Stimulated activated CD4-positive, alpha-beta T cell treated with anti-CD3 and anti-CD28 coated beads, Interleukin-12 subunit alpha, Interleukin-12 subunit beta, amount 100 ng/mL, for 4 hours (primary cell): ENCODE data around the gene PGM2L1.
"Not testable (repeated sequence)": the region's sequence is repeated elsewhere in the genome, so short reads cannot be mapped to it uniquely, and the experiment has no call there.

Experiments used
- DNase-seq: peaks from one replicate; pipeline ENCODE4 v3.0.0-alpha.2; 2020

PGM2L1 gene

DNA sequence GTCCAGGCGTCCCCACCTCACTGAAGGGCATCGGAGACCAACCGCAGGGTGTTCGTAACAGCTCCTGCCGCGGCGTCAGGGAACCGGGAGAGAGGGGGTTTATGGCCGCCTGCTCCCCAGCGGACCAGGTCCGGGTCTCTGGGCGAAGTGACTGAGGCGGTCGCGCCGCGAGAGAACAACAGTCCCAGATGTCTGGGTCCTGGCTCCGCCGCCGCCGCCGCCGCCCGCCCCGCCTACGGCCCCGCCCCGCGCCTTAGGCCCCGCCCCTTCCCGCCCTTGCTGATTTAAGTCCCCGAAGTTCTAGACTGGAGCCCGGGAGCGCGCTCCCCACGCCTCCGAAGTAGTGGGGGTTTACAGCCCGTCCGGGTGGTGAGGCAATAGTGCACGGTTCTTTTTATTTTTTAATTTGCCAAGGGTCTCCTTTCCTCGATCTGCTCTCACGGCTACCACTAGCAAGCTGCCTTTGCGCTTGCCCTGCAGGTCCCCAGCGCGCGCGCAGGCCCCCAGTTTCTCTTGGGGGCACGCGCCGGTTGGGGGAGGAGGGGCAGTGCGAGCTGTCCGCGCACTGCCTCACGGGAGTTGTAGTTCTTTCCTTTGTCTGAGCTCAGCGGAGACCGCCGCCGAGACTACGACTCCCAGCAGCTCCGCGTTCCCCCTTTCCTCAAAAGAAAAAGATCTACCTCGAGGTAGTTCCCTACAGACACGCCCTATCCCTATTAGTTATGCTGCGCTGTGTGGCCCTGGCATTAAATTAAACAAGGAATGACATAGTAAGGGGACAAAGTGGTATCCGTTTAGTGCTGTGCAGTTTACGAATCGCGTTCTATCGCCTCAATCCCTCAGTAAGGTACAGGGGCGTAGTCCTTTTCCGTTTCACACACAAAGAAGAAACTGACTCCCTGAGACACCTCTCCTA, at the start of gene PGM2L1:
Gene PGM2L1, minus strand, starts transcription at position 190 of the 916 bp plus-strand sequence. CDS start 272 bp downstream, outside the sequence.
- DNase-seq = peak; percentile 88

DNA sequence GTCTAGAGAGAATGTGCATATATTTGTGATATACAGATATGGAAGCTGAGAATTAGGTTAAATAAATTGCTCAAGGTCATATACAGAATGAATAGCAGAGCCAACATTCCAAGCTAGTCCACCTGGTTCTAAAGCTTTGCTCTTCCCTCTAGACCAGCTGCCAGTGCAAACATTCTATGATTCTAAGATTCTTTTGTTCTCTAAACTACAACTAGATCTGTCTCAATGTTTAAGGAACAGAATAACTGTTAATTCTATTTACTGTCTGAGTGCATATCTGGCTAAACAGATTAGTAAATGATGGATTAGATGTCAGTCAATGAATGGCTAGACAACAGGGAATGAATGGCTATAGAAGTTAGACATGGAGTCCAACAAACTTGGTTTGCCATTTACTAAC, 49.5 kb upstream of the PGM2L1 start:
- no peak for DNase-seq

DNA sequence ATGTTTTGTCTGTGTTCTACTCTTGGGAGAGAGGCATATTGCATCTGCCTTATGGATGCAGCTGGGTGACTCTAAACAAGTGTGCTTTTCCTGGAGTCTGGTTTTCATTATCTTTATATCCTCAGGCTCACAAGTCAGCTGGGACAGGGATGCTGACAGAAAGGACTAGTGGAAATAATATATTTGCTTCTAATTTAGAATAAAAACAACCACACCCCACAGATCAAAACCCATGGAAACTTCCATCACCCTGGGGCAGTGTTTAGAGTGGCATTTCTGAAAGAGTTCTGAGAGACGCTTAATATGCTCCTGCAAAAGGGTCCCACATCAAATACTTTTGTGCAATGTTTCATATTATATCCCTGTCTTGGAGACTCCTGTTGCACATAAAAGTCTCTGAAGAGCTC, 48.3 kb upstream of the PGM2L1 start:
- no peak for DNase-seq

DNA sequence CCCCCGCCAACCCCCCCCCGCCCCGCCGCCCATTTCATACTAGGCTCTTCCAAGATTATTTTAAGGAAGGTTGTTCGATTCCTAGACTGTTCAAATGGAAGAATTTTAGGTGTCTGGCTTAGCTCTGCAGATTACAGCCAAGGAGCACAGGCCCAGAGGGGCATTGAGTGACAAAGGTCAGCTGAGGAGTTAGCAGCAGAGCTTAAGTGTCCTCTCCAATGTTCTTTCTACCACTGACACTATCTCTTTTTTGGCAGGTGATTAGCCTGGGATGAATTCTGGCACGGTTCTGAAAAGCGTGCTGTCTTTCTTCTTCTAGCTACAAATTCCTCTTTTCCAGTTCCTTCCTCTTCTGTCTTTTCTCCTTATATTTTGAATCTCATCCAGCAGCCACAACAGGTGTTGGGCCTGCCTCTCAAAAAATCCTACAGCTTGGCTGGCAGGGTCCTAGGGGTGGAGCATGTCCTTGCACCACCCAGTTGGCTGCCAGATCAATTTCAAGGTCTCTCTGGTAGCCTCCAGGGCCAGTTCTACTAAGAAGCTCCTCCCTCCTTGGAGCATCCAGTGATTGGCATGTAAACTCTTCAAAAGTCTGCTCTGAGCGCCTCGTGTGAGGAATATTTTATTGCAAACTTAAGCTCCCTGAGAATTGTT, 46.1 kb upstream of the PGM2L1 start:
- DNase-seq = no peak

DNA sequence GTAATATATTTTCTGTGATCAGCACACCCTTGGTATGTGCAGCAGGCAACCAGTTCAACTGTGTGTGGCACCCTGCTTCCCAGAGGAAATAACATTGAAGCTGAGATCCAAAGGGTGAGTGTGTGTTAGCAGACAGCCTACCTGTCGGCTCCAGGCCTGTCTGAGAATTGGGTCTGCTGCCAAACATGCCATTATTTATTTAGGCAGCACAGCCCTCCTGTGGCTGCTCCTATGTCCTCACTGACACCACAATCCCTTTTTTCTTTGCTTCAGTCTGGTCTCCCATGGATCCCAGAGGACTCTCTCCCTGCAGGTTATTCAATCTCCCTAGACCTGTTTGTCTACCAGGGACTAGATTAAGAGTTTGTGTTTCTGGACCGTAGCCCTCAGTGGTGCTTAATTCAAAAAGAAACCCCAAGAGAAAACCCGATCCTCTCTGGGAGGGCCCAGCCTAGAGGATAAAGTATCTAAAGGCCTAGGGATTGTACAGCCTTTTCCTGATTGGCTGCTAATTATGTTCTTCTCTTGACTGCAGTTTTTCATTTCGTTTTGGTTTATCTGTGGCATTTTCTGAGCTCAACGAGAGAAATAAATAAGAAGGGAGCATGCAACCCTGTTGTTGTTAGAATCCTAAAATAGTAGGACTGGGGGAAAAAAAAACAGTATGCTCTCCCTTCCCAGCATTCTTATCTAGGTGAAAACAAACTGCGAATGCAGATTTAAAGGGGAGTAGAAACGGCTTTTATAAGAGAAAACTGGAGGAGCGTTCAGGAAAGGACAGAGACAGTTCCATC, 45.0 kb upstream of the PGM2L1 start:
- no peak for DNase-seq

DNA sequence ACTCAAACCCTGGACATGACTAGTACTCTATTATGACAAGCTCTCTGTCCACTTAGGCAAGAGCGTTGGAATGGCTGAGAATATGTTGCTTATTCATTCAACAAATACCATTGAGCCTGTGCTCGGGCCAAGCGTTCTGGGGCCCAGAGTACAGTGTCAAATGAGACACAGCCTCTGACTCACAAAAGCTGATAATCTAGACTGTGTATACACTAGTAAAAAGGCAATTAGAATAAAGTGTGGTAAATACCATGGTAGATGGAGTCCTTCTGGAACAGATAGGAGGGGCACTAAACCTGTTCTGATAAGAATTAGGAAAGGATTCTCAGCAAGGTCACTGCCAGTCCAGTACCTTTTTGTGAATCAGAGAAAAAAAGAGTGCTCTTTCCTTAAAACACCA, 44.4 kb upstream of the PGM2L1 start:
- no peak for DNase-seq

DNA sequence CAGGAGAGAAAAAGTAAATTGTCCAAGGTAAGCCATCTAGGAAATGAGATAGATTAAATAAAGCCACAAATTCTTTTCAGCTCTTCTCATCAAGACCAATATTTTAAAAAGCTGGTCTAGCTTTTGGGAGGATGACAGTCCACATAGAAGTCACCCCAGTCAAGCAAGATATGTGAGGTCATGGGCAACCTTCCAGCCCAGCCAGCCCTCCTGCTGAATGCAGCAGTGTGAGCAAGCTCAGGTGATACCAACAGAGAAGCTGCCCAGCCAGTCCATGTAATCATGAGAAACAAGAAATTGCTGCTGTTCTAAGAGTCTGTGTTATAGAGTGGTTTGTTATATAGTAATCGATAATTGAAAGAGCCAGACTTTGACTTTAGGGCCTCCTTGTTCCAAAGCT, 40.4 kb upstream of the PGM2L1 start:
- DNase-seq = no peak

DNA sequence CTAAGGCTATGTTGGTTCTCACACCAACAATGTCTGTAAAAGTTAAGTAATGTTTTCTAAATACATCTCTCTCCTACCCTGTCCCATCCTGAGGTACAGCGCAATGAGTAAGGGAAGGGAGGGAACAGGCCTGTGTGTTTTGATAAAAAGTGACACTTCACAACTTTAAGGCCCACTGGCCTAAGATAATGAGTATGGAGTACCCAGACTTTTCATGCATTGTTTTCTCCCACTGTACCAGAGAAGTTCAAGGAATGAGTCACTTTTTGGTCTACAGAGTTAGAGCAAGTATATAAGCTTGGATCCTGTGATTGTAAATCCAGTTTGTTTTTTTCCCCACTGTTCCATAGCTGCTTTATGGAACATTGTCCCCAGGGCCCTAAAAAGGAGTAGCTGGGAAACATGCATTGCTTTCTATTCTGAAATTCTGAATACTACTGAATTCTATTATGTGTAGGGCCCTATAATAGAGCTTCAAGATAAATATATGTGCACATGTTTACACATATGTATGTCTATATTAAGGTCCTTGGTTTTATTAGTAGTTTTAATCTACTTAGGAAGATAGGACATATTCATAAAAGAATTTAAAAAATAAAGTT, 39.3 kb upstream of the PGM2L1 start:
- no peak for DNase-seq

DNA sequence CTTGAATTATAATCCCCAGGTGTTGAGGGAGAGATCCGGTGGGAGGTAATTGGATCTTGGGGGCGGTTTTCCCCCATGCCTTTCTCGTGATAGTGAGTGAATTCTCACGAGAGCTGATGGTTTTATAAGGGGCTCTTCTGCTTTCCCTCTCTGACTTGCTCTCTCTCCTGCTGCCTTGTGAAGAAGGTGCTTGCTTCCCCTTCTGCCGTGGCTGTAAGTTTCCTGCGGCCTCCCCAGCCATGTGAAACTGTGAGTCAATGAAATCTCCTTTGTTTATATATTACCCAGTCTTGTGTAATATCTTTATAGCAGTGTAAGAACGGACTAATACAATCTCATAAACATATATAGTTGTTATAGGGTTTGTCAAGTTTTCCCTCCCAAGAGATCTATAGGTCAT, 36.3 kb upstream of the PGM2L1 start:
- DNase-seq = no peak

DNA sequence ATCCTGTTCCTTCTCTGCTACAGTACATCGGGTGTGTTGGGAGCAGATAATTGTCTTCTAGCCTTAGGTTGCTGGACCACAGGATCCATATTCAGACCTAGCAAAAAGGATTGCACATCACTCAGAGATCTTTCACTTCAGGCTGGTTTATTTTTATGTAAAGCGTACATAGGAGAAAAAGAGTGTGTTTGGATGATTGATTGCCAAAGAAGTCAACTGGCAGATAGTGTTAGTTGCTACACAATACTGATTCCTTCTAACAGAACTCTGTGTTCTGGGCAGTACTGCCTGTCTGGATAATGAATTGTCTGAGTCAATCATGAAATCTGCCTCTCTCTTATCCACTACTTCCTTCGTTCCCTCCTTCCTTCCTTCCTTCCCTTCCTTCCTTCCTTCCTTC, 31.0 kb upstream of the PGM2L1 start:
- no peak for DNase-seq

DNA sequence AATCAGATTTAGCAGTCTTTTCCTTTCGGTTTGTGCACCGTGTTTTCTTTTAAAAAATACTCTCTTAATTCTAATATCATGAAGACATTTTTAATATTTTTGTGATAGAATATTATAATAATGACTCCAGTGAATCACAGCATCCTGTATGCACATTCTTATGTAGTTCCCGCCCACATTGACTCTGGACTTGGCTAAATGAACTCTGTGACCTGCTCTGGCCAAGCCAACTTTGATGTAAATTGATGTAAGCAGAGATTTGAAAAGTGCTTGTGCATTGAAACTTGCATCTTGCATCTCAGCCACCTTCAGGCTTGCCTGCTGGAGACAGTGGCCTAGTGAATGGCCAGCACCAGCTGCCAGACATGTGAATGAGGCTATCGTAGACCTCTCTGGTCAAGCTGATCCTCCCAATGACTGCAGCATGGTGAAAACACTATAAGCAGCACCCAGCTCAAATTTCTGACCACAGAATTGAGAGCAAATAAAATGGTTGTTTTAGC, 29.2 kb upstream of the PGM2L1 start:
- DNase-seq = no peak

DNA sequence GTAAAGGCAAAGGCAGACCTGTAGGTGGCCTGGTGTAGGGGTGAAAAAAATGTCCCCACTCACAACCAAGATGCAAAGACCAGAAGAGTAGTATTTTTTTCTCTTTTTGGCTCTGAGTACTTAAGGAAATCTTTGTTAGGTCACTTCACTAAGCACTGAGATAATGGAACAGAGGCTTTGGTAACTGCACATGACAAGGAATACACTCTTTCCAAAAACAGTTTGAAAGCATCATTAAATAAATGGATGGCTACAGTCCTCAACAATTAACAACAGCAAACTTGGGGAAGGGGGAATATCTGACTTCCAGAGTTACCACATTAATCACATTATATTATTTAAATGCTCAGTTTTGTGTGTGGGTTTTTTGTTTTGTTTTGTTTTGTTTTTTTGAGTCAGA, 26.9 kb upstream of the PGM2L1 start:
- no peak for DNase-seq

DNA sequence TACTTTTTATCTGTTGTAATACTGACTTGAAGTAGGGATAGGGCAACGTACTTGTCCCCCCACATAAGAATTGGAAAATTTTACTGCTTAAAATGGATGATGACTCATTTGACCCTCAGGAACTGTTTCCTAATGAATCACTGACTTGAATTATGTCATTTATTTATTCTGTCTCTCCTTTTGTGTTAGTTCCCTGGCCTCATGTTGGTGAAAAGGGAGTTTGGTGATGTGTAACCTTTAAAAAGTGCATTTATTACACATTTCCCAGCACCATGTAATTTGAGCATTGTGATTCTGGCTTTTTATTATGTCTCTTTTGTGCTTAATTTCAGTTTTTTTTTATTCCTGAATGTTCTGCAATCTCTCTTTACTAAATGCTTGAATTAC, 20.3 kb upstream of the PGM2L1 start:
- DNase-seq = no peak

DNA sequence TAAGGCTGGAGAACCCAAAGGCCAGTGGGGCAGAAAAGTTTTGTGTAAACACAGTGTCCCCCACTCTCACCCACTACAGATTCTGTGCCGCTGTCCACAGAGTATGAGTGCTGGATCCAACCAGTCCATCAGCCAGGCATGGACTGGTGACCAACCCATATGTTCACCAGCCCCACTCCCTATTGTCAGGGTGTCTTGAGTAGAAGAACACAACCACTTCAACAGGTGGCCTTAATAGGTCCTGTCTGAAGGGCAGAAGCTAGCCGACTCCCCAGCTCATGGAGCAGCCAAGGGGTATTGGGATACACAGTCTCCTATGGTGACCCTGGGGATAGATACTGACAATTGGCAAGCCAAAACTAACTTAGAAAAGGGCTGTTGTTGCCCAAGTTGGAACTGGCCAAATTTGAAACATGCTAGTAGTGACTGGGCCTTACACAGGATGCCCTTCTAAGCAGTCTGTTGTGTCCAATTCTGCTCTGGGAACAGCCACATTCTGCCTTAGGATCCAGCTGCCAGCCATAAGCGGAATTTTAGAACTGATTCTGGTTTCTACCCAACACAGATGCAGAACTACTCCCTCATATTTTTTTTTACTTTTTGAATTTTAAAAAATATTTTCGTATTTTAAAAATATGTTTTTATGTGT, 19.8 kb upstream of the PGM2L1 start:
- DNase-seq = no peak

DNA sequence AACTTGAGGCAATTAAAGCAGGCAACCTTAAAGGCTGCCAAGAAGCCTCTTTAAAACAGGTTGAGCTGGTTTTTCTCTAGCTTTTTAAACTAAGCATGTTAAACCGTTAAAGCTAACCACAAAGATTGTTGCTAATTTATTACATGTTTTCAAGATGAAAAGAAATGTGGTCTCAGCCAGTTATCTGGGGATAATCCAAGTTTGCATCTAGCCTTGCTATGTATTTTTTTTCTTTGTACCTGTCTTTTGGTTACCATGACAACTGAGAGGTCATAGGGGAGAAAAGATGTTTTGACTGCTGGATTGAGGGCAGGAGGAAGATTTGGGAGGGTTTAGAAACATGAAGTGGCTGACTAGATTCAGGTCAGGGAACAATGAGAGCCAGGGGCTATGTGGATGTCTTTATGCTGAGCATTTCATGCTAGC, 19.2 kb upstream of the PGM2L1 start:
- no peak for DNase-seq

DNA sequence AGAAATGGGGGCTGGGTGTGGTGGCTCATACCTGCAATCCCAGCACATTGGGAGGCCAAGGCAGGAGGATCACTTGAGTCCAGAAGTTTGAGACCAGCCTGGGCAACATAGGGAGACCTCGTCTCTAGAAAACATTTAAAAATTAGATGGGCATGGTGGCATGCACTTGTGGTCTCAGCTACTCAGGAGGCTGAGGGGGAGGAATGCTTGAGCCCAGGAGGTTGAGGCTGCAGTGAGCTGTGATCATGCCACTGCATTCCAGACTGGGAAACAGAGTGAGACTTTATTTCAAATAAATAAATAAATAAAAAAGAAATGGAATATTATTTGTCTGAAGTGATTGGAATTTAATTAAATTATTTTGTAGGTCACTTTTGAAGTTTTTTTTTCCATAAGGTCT, 18.7 kb upstream of the PGM2L1 start:
- not testable (repeated sequence) for DNase-seq

DNA sequence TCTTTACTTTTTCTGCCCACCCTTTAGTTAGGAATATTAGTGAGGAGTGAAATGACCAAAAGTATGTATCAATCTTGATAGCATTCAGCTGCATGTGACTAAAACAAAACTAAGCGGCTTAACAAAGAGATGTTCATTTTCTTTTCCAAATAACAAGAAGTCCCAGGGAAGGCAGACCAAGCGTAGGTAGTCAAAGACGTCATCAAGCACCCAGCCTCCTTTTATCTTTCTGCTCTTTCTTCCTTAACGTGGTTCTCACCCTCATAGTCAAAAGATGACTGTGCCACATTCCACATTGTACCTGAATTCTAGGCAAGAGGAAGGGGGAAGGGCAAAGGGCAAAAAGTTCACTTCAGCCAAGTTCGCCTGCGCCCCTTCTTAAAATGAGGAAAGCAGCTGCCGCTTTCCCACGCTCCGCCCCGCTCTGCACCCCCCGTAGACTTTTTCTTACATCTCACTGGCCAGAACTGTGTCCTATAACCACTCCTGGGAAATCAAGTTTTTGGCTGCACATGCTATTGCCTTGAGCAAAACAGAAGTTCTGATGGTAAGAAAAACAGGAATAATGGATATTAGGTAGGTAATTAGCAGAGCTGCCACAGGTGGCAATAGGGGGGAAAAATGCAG, 14.6 kb upstream of the PGM2L1 start:
- DNase-seq = no peak

DNA sequence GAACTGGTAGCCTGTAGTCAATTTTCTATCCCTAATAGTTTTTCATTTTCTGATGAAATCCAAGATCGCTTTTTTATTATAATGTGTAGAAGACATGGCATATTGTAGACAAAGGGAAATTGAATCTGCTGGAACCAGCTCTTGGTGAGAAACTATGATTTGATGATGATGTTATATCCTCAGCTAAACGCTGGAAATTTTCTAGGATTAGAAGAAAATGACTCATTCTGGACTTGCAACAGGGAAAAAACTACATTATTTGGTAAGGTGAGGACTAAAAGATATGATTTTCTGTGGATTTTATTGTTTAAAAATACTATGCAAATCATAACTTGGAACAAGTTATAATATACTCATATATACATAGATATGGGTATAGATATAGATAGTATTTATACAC, 14.1 kb upstream of the PGM2L1 start:
- no peak for DNase-seq

DNA sequence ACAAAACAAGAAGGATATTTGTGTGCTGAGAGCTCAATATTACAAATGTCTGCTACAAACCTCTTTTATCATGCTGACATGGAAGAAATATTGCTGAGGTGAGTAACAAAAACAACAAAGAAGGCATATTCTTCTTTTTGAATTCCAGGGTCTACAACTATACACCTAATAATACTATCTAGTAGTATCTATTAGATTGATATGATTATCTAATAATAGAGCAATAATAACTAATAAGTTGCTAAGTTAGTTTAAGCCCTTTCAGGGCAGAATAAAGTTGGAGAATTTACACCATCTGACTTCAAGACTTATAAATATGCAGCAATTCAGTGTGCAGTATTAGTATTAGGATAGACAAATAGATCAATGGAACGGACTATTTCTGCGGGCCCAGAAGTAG, 11.4 kb upstream of the PGM2L1 start:
- no peak for DNase-seq

DNA sequence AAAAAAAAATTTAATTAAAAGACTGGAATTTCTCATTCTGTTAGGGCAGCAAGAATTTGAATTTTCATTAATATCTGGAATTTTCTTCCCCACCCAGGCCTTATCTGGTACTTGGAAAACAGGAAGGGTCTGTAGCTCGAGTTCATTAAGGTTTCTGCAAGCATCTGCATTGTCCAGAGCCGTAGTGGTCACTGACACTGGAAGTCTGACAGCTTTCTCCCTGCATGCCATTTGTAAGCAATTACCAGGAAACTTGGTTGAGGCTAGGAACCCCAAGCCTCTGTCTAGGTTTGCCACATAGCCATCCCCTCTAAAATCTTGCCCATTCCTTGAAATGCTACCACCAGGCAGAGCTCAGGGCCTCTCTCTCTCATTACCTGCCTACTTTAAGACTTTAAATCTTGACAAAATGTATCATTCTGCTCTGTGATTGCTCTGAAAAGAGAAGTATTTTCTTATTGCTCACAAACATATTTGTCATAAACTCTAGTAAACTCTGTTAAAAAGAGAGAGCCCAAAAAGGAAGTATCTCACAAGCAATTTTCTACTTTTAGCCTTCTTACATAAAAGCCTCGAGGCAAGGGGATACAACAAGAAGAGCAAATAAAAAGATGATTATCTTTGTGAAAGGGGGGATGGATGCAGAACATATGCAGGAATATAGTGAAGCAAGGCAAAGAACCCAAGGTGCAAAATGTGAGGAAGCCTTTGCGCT, 5.5 kb upstream of the PGM2L1 start:
- DNase-seq = no peak

DNA sequence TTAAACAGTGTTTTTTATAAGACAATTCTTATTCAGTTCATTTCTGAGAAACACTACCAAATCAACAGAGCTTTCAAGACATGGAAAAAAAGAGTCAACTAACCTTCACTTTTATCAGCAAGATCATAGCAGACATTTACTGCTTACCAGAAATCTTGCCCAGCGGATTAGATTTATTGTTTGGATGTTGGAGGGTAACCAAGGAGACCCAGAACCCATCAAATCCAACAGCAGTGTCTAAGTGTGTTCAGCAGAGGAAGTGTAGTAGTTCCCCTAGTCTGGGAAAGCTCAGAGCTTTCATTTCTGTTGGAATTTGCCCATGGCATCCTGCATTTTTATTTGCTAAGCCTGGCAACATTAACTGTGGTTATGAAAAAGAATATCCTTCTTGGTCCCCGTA, 2.4 kb upstream of the PGM2L1 start:
- no peak for DNase-seq
